Gastrocnemius medialis (tissue), 4 donors: ENCODE data around the gene HEBP1. TPM values are rescaled to one million over a fixed set of nuclear protein-coding genes. Genes with fewer than 3 reads are reported as not detected.

ENCODE experiments used
- ATAC-seq, 2 donors: fragments of 150-250 bp; one replicate each; pipeline ENCODE4 v1.9.1; 2016
- DNase-seq, 2 donors: peaks; one replicate each; pipeline ENCODE4 v3.0.0-alpha.2; 2019
- H3K27ac ChIP-seq, 4 donors: fragments of 200-600 bp; sonication (generic); 1 replicate in 1 of 4; 2 replicates in 3 of 4; pipeline ENCODE4 v1.5.1; 2016 to 2018; ENCODE audit warnings: mild to moderate bottlenecking in 2 of 4, moderate library complexity in 1 of 4
- H3K27me3 ChIP-seq, 3 donors: fragments of 200-600 bp; sonication (generic) in 2 of 3; 1 replicate in 1 of 3; 2 replicates in 2 of 3; pipeline versions ENCODE4 v1.5.1 to v1.6.0; 2016 to 2019; ENCODE audit warnings: mild to moderate bottlenecking in 1 of 3, moderate library complexity in 1 of 3
- H3K36me3 ChIP-seq, 2 donors: fragments of 200-600 bp; sonication (generic) in 1 of 2; one replicate each; pipeline ENCODE4 v1.5.1; 2017 to 2018
- H3K4me1 ChIP-seq, 2 donors: fragments of 200-600 bp; sonication (generic) in 1 of 2; one replicate each; pipeline ENCODE4 v1.5.1; 2016 to 2017; ENCODE audit warnings: mild to moderate bottlenecking in 2 of 2
- H3K4me3 ChIP-seq, 4 donors: fragments of 200-600 bp; sonication (generic) in 3 of 4; 1 replicate in 1 of 4; 2 replicates in 3 of 4; pipeline ENCODE4 v1.5.1; 2016 to 2019; ENCODE audit warnings: mild to moderate bottlenecking in 2 of 4
- H3K9me3 ChIP-seq, 3 donors: fragments of 200-600 bp; sonication (generic) in 2 of 3; 1 replicate in 1 of 3; 2 replicates in 2 of 3; pipeline ENCODE4 v1.5.1; 2016 to 2019
- POLR2A ChIP-seq, 2 donors: fragments of 450-650 bp; IDR thresholded peaks; one replicate each; pipeline ENCODE4 v1.6.1; 2017; ENCODE audit warnings: antibody characterized with exemption in 2 of 2, mild to moderate bottlenecking in 2 of 2, moderate library complexity in 2 of 2
- in situ Hi-C, 4 donors: fragments of 200-750 bp; cut with MboI; loops; one replicate each; pipeline versions ENCODE4 v1.15.0 to v1.8.0; 2017; ENCODE audit warnings: low sequenced_read_pairs in 4 of 4
- intact Hi-C: fragments of 100-400 bp; cut with DNase I; formaldehyde crosslinking; loops from one replicate; pipeline ENCODE4 v1.15.1; 2023; ENCODE audit warnings: low total_unique reads
- total RNA-seq, 4 donors: library from RNA; depleted of rRNA; stranded (reverse); fragments of >200 nt; gene quantifications; one replicate each; pipeline versions ENCODE4 v1.1.0 to v1.2.3, GENCODE V29; 2016
- TF ChIP-seq, protein P1 (sequence below), 5 experiments: fragments of 450-650 bp in 3 of 5; fragments of 200-600 bp in 2 of 5; sonication (generic) in 2 of 5; IDR thresholded peaks in 4 of 5; conservative IDR thresholded peaks in 1 of 5; 1 replicate in 4 of 5; 2 replicates in 1 of 5; pipeline ENCODE4 v1.5.1; 2016 to 2019; ENCODE audit warnings: antibody characterized with exemption in 5 of 5, mild to moderate bottlenecking in 3 of 5, moderate library complexity in 3 of 5

The HEBP1 gene
- total RNA-seq, 4 donors from 2014 or later: 3.8 to 15.8 (median 9.9) TPM

GRCh38 chr12:12976366-12976765, 23.7 kb downstream of the HEBP1 start:
- H3K27me3 ChIP-seq: no peaks in the 10 kb centered on the region
- peaks cover 0 to 48% of the 10 kb centered on the region in 2 donors for H3K36me3 ChIP-seq
- H3K9me3 ChIP-seq: peaks cover 0 to 4% (median 0%) of the 10 kb centered on the region in 3 donors
- ATAC-seq (peak; percentile 68 to 83), DNase-seq (no peak)
- in situ Hi-C loops: loop anchor here in 2 of 4 donors (25.0 kb wide), 2 partner anchors 164 to 189 kb away; partner anchors contain the start of genes APOLD1 (in 1 of the 2) and DDX47 (in 1 of the 2)
- no peak overlapping the region for H3K4me3 ChIP-seq
- intact Hi-C loops: no loop called here
- peak overlapping the region in 3 of 4 donors; percentile 19 to 40 (median 21) for H3K27ac ChIP-seq
- H3K4me1 ChIP-seq: no peaks in the 10 kb centered on the region
- TF ChIP-seq, protein P1, sequence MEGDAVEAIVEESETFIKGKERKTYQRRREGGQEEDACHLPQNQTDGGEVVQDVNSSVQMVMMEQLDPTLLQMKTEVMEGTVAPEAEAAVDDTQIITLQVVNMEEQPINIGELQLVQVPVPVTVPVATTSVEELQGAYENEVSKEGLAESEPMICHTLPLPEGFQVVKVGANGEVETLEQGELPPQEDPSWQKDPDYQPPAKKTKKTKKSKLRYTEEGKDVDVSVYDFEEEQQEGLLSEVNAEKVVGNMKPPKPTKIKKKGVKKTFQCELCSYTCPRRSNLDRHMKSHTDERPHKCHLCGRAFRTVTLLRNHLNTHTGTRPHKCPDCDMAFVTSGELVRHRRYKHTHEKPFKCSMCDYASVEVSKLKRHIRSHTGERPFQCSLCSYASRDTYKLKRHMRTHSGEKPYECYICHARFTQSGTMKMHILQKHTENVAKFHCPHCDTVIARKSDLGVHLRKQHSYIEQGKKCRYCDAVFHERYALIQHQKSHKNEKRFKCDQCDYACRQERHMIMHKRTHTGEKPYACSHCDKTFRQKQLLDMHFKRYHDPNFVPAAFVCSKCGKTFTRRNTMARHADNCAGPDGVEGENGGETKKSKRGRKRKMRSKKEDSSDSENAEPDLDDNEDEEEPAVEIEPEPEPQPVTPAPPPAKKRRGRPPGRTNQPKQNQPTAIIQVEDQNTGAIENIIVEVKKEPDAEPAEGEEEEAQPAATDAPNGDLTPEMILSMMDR (IDR thresholded peaks at IDR 0.05 in 4 of 5, conservative IDR thresholded peaks at IDR 0.05 in 1 of 5): no peak

DNA sequence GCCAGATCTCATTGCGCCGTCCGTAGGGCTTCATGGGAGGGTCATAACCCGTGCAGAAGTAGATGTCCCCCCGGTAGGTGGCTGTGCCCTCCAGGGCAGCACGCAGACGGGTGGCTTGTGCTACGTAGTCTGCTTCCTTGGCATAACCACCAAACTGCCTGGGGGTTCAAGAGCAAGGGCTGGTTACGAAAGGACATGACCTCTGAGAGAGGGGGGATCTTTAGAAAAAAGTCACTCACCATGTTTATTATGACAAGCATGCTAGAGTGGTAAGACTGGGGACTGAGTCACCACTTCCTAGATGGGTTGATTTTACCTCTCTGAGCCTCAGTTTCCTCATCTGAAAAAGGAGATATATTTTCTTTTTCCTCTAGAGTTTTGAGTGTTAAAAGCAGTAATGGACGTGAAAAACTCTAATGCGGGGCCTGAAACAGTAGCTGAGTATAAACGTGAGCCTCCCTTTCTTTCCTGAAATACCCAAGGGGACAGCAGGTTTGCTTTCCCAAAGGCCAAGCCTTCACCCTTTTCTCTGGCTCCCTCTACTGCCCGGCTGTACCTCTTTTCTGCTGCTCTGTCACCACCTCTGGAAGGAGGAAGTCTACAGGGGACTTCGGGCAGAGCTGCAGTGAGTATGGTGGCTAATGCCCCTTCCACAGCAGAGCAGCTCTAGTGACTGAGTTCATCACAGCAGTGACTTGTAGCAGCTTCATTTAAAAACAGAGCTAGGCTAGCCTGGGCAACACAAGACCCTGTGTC, 24.6 kb downstream of the HEBP1 start:
- in situ Hi-C loops: loop anchor here in 2 of 4 donors (25.0 kb wide), 2 partner anchors 163 to 188 kb away; partner anchors contain the start of genes APOLD1 (in 1 of the 2) and DDX47 (in 1 of the 2)
- peaks cover 0 to 51% of the 10 kb centered on the region in 2 donors for H3K36me3 ChIP-seq
- H3K27ac ChIP-seq: peak overlapping the region in 3 of 4 donors; percentile 19 to 40 (median 21)
- intact Hi-C loops: no loop called here
- H3K4me1 ChIP-seq: no peaks in the 10 kb centered on the region
- DNase-seq: no peak
- no peak overlapping the region for H3K4me3 ChIP-seq
- H3K27me3 ChIP-seq: no peaks in the 10 kb centered on the region
- H3K9me3 ChIP-seq: peaks cover 0 to 4% (median 0%) of the 10 kb centered on the region in 3 donors
- no peak for ATAC-seq
- TF ChIP-seq, protein P1 (IDR thresholded peaks at IDR 0.05 in 4 of 5, conservative IDR thresholded peaks at IDR 0.05 in 1 of 5): no peak
- TF ChIP-seq POLR2A (IDR thresholded peaks at IDR 0.05): no peak

- intact Hi-C loops: no loop called here
These were observed 25.9 kb downstream of the HEBP1 start for GRCh38 chr12:12974211-12974610.

DNA sequence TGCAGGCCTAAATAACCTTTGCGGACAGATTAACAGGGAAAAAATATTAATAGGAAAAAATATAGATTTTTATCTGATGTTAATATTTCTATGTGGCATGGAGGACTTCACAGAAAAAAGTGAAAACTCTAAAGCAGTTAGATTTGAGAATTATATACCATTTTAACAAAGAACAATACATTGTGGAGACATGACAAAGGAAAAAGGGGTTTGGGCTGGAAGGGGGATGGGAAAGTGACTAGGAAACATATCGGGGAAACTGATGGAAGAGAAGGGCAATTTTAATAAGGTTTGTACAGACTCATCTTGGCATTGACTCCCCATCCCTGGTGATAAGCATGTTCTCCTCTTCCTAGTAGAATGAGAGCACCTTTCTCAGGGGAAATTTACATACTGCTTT, 27.0 kb downstream of the HEBP1 start:
- in situ Hi-C loops: no loop called here
- Histone ChIP-seq H3K27me3 (no peaks in the 10 kb centered on the region), H3K27ac (no peak overlapping the region), H3K9me3 (peaks cover 0 to 4% (median 0%) of the 10 kb centered on the region in 3 donors), H3K4me1 (no peaks in the 10 kb centered on the region), H3K36me3 (peaks cover 0 to 51% of the 10 kb centered on the region in 2 donors), H3K4me3 (no peak overlapping the region)
- ATAC-seq (no peak), DNase-seq (no peak)
- no peak for TF ChIP-seq POLR2A (IDR thresholded peaks at IDR 0.05)
- TF ChIP-seq, protein P1 (IDR thresholded peaks at IDR 0.05 in 4 of 5, conservative IDR thresholded peaks at IDR 0.05 in 1 of 5): no peak
- intact Hi-C loops: no loop called here

More at GRCh38 chr12:12974211-12974610, 25.9 kb downstream of the HEBP1 start:
- ATAC-seq (no peak), DNase-seq (no peak)
- Histone ChIP-seq H3K27ac (no peak overlapping the region), H3K9me3 (peaks cover 0 to 4% (median 0%) of the 10 kb centered on the region in 3 donors), H3K36me3 (peaks cover 0 to 56% of the 10 kb centered on the region in 2 donors), H3K27me3 (no peaks in the 10 kb centered on the region), H3K4me3 (no peak overlapping the region), H3K4me1 (no peaks in the 10 kb centered on the region)
- no peak for TF ChIP-seq POLR2A (IDR thresholded peaks at IDR 0.05)
- TF ChIP-seq, protein P1 (IDR thresholded peaks at IDR 0.05 in 4 of 5, conservative IDR thresholded peaks at IDR 0.05 in 1 of 5): no peak
- in situ Hi-C loops: no loop called here
